HL-60 (cell line): Measurements from ENCODE around the gene COQ5.

Experiments used
- DNase-seq, 2 experiments: peaks; one replicate each; pipeline ENCODE4 v3.0.0-alpha.2; 2010 to 2020; ENCODE audit warnings: low read depth in 1 of 2, low spot score in 1 of 2
- H3K27ac ChIP-seq: fragments of 250-450 bp; sonication (Bioruptor Pico); replicated peaks from 2 replicates; pipeline ENCODE4 v1.5.1; 2020; ENCODE audit warnings: mild to moderate bottlenecking, moderate library complexity
- H3K27me3 ChIP-seq: fragments of 250-450 bp; sonication (Bioruptor Pico); 2 replicates; pipeline ENCODE4 v1.5.1; 2021; ENCODE audit warnings: mild to moderate bottlenecking, moderate library complexity; ENCODE audit not compliant: insufficient read depth, poor library complexity, severe bottlenecking
- H3K4me3 ChIP-seq: replicated peaks from 2 replicates; pipeline ENCODE4 v1.5.1; 2011; ENCODE audit warnings: mild to moderate bottlenecking, control low read depth, low read length; ENCODE audit not compliant: insufficient read depth
- GABPA ChIP-seq: IDR thresholded peaks from 2 replicates; pipeline ENCODE4 v1.6.1; 2012; ENCODE audit warnings: low read depth
- POLR2AphosphoS5 ChIP-seq: IDR thresholded peaks from 2 replicates; pipeline ENCODE4 v1.6.1; 2012; ENCODE audit warnings: low read depth
- REST ChIP-seq: IDR thresholded peaks from 2 replicates; pipeline ENCODE4 v1.6.1; 2012; ENCODE audit warnings: low read depth; ENCODE audit not compliant: insufficient replicate concordance
- SPI1 ChIP-seq: IDR thresholded peaks from 2 replicates; pipeline ENCODE4 v1.6.1; 2012; ENCODE audit warnings: low read depth, mild to moderate bottlenecking, borderline replicate concordance
- TF ChIP-seq, protein P1 (sequence below): IDR thresholded peaks from one replicate; pipeline ENCODE4 v1.5.1; 2011; ENCODE audit warnings: low read length, control low read depth, inconsistent platforms; ENCODE audit not compliant: insufficient read depth

Gene COQ5

GRCh38 chr12:120473807-120474615, 54.9 kb downstream of the COQ5 start:
- H3K4me3 ChIP-seq, result no peak overlapping the region
- no peak for TF ChIP-seq REST
- no peak for TF ChIP-seq POLR2AphosphoS5
- no peak for TF ChIP-seq GABPA
- no peak for TF ChIP-seq SPI1
- TF ChIP-seq, protein P1, sequence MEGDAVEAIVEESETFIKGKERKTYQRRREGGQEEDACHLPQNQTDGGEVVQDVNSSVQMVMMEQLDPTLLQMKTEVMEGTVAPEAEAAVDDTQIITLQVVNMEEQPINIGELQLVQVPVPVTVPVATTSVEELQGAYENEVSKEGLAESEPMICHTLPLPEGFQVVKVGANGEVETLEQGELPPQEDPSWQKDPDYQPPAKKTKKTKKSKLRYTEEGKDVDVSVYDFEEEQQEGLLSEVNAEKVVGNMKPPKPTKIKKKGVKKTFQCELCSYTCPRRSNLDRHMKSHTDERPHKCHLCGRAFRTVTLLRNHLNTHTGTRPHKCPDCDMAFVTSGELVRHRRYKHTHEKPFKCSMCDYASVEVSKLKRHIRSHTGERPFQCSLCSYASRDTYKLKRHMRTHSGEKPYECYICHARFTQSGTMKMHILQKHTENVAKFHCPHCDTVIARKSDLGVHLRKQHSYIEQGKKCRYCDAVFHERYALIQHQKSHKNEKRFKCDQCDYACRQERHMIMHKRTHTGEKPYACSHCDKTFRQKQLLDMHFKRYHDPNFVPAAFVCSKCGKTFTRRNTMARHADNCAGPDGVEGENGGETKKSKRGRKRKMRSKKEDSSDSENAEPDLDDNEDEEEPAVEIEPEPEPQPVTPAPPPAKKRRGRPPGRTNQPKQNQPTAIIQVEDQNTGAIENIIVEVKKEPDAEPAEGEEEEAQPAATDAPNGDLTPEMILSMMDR, result no peak
- H3K27ac ChIP-seq, result no peak overlapping the region
- no peaks in the 10 kb centered on the region for H3K27me3 ChIP-seq
- DNase-seq, result no peak

DNA sequence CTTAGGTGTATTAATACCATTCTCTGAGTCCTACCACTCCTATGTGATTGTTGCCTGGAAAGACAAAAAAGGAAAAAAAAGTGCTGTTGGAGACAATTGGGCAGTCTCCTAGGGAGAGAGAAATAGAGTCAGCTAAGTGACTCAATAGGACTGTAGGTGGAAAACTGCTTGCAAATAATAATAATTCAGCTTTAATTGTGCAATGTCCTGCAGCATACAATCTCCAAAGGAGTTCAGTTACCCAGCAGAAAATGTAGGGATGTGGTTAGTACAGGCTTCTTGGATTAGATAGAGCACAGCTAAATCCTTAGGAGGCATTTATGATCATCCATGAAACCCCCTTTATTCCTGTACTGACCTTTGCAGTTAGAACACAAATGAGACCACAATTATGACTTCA, 56.4 kb downstream of the COQ5 start:
- no peak for DNase-seq
- no peak overlapping the region for H3K4me3 ChIP-seq
- TF ChIP-seq GABPA (no peak), REST (no peak), SPI1 (no peak), POLR2AphosphoS5 (no peak)
- TF ChIP-seq, protein P1, result no peak
- H3K27ac ChIP-seq, result no peak overlapping the region
- H3K27me3 ChIP-seq, result no peaks in the 10 kb centered on the region

DNA sequence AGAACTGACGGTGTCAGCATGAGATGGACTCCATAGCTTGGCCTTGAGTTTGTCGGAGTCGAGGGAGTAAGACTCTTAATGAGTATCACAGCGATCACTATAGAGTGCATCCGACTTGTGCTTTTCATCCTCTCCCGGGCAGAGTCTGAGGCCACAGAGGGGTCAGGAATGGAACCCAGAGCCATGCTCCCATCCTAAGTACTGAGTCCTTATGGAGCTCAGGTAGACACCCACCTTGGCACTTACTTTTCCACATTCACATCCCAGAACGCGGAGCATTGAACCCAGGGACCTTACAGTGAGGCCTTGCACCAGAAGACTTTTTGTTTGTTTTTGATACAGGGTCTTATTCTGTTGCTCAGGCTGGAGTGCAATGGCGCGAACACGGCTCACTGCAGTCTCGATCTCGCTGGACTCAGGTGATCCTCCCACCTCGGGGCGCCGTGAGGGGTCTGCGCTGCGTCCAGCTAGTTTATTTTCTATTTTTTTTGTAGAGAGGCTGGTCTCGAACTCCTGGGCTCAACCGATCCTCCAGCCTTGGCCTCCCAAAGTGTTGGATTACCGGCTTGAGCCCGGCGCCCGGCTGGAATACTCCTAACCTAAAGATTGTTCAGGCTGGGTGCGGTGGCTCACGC, 58.7 kb downstream of the COQ5 start:
- peak overlapping the region; percentile 90 for H3K4me3 ChIP-seq

More for the DNA sequence above, 58.7 kb downstream of the COQ5 start:
- DNase-seq, result peak in 1 of 2 experiments; percentile 10
- no peak for TF ChIP-seq REST
- TF ChIP-seq POLR2AphosphoS5, result no peak
- TF ChIP-seq SPI1, result no peak
- TF ChIP-seq GABPA, result no peak
- TF ChIP-seq, protein P1, result no peak
- no peaks in the 10 kb centered on the region for H3K27me3 ChIP-seq
- peak overlapping the region; percentile 55 for H3K27ac ChIP-seq
